Activated T-cell treated with anti-CD3 and anti-CD28 coated beads, Interleukin-2, amount 50 U/mL, for 1 hour (primary cell): Measurements from ENCODE around the gene POLE.

Experiments used
- DNase-seq: peaks from one replicate; pipeline ENCODE4 v3.0.0-alpha.2; 2020

POLE gene

GRCh38 chr12:132648616-132649225 lies 38.4 kb downstream of the POLE start:
- no peak for DNase-seq

- DNase-seq: no peak
Observed at GRCh38 chr12:132647858-132648257, 39.3 kb downstream of the POLE start.

- DNase-seq: no peak
Observed at GRCh38 chr12:132646850-132647249, 40.3 kb downstream of the POLE start.

GRCh38 chr12:132642846-132643835 lies 44.0 kb downstream of the POLE start:
- DNase-seq: no peak

- DNase-seq: no peak
Observed at GRCh38 chr12:132641811-132642650, 45.1 kb downstream of the POLE start.

- DNase-seq: no peak
Observed at GRCh38 chr12:132640936-132641335, 46.2 kb downstream of the POLE start.

GRCh38 chr12:132639956-132640520 lies 47.1 kb downstream of the POLE start:
- DNase-seq: no peak

GRCh38 chr12:132638541-132639408 lies 48.4 kb downstream of the POLE start:
- DNase-seq: no peak

GRCh38 chr12:132637811-132638210 lies 49.3 kb downstream of the POLE start:
- no peak for DNase-seq

GRCh38 chr12:132635076-132635955 lies 51.8 kb downstream of the POLE start:
- DNase-seq: no peak

- no peak for DNase-seq
Observed at GRCh38 chr12:132634411-132634990, 52.6 kb downstream of the POLE start.

- no peak for DNase-seq
Observed at GRCh38 chr12:132633901-132634300, 53.2 kb downstream of the POLE start.

GRCh38 chr12:132633398-132633797 lies 53.7 kb downstream of the POLE start:
- DNase-seq: no peak

- no peak for DNase-seq
Observed at GRCh38 chr12:132632521-132633228, 54.5 kb downstream of the POLE start.

- DNase-seq: no peak
Observed at GRCh38 chr12:132631666-132632065, 55.5 kb downstream of the POLE start.

GRCh38 chr12:132630672-132631071 lies 56.5 kb downstream of the POLE start:
- no peak for DNase-seq

GRCh38 chr12:132629330-132629729 lies 57.8 kb downstream of the POLE start:
- DNase-seq: no peak

- no peak for DNase-seq
Observed at GRCh38 chr12:132625731-132626430, 61.3 kb downstream of the POLE start.
